Measurements from ENCODE around the gene GRIA4. TPM values are rescaled to one million over a fixed set of nuclear protein-coding genes. Genes with fewer than 3 reads are reported as not detected.

The GRIA4 gene
- total RNA-seq, 1 donor from 2014 or later, result 7.7 TPM

DNA sequence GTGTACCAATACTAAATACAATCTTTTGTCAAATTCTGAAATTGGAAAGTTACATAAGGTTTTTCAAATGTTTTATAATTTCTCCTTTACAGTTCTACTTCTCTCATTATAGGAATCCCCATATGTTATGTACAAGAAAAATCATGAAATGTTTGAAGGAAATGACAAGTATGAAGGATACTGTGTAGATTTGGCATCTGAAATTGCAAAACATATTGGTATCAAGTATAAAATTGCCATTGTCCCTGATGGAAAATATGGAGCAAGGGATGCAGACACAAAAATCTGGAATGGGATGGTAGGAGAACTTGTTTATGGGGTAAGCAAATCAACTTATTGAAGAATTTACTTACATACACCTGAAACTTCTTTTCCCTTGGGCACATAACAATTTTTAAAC lies 308.7 kb downstream of the GRIA4 start:
- no peak for DNase-seq (ENCODE audit: low spot score)

DNA sequence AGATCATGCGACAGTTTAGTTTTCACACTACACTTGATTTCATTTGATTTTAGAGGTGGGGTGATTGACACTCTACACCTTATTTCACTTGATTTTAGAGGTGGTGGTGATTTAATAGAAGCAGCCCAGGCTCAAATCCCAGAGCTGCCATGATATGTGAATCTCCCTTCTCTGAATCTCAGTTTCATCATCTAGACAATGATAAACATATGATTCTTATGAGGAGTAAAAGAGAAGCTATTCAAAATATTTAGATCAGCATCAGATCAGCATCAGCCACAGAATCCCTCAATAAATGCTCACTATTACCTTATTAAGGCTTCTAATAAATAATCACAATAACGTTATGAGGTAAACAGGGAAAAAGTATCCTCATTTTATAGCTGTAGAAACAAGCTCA lies 313.4 kb downstream of the GRIA4 start:
- DNase-seq (ENCODE audit: low spot score), result no peak

DNA sequence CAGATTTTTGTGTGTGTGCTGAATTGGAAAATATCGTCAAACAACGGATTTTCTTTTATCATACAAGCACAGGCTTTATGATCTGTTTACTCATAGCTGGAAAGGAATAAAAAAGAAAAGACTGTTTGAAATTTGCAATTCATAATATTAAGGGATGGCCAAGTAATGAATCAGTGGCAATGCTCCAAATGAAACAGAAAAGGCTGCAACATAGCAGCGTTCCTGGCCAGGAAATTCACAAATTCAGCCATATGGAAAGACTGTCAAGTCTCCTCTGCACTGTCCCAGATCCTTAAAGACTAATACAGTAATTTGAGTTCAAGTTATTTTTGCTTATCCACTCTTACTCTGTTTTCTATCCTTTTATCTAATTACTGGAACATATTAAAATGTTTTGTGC lies 313.9 kb downstream of the GRIA4 start:
- peak; percentile 30 for DNase-seq (ENCODE audit: low spot score)

DNA sequence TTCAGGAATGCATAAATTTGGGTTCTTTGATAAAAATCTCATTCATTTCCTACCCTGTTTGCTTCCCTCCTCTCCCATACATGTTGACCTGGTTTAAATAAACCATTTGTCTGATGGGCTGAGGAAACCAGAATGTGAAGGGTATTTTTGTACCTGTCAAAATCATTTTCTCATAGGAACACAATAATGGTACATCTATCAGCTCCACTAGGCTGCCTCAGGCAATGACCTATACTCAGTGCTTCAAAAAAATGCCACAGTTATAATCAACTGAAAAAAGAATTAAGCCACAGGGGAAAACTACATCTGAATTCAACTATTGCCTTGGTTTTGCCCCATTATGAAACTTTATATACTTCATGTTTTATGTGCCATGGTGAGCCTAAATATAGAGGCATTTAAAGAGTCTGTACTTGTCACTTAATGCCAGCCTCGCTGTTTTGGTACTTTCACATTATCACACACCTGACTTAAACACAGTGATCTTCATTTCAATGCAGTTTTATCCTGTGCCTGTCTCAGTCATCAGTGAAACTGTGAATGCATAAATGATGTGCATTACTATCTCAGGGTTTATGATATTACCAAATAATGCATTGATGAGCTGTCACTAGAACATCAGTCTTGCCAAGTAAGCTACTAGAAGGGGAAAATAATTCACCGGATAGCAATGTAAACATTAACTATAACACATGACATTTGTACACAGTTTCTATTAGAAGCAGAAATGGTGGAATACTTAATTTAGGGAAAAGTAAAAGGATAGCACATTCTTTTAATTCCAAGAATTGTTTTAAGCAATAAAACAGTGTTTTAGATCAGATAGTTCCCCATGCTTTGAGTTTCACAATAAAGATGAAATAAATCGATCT lies 319.4 kb downstream of the GRIA4 start:
- DNase-seq (ENCODE audit: low spot score), result no peak

DNA sequence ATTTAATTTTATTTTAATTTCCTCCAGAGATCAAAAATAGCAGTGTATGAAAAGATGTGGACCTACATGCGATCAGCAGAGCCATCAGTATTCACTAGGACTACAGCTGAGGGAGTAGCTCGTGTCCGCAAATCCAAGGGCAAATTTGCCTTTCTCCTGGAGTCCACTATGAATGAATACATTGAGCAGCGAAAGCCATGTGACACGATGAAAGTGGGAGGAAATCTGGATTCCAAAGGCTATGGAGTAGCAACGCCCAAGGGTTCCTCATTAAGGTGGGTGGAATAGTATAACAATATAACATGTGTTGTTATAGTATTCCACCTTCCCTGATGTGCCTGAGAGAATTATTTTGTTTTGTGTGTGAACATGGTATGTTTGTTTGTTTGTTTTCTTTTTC lies 323.8 kb downstream of the GRIA4 start:
- no peak for DNase-seq (ENCODE audit: low spot score)

DNA sequence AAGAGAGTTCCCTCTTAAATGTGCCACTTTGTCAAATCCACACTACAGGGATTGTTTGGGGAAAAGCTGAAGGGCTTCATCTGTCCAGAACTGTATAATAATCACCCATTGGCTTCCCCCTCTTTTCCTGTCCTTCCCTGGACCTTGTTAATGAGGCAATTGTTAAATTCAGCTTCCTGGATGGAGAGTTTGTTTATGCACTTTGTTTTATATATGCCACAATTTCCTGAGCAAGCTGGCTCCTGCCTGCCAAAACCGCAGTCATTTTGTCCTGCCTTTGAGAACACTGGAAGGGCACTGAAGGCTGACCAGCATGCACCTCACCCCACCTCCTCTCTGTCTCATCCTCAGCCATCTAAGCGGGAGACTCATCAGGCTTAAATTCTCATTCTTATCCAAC lies 325.9 kb downstream of the GRIA4 start:
- DNase-seq (ENCODE audit: low spot score), result peak; percentile 14

DNA sequence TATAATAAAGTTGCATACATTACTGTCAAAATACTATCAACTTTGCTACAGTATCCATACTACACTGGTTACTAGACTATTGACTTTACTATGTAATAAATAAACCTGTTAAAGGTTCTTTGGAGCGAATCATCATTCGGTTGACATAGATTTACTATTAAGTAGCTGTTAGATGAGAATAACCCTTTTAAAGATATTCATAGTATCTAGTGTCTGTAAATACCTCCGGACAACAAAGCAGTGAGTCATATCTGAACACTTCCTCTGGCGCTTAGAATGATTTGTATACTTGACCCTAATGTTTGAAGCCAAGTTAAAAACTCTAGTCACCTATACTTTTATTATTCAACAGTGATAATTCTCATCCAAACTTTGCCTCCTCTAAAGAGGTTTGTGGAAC lies 327.5 kb downstream of the GRIA4 start:
- DNase-seq (ENCODE audit: low spot score), result no peak

DNA sequence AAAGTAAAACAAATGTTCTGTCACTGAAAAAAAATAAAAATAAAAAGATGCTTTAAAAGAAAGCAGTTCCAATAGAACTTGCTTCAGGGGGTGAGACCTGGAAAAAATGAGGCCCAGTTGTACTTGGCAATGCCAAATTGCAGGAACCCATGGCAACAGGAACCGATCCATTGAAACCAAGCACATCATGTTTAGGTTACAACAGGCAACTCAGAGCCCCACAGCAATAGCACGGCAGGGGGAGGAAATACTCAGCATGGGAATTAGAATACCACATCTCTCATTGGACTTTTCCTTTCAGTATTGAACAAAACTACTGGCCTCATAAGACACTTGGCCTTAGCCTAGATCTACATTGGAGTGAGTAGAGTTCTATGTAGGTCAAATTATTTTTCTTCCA lies 327.9 kb downstream of the GRIA4 start:
- no peak for DNase-seq (ENCODE audit: low spot score)

DNA sequence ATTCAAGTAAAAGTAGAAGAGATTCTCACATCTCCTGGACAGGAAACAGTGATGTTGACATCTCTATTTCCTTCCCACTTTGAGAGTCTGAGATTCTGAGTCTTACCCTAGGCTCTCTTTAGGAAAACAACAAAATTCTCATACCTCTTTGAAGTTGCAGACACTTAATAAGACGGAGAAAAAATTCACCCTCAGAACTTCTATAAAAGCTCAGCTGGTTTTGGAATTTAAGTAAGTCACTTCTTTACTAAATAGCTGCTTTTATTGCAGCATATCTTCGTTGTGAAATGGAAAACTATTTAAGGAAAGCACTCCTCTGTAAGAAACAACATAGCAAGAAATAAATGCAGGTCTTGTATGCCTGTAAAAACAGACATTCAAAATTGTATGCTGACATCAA lies 333.0 kb downstream of the GRIA4 start:
- peak; percentile 80 for DNase-seq (ENCODE audit: low spot score)

DNA sequence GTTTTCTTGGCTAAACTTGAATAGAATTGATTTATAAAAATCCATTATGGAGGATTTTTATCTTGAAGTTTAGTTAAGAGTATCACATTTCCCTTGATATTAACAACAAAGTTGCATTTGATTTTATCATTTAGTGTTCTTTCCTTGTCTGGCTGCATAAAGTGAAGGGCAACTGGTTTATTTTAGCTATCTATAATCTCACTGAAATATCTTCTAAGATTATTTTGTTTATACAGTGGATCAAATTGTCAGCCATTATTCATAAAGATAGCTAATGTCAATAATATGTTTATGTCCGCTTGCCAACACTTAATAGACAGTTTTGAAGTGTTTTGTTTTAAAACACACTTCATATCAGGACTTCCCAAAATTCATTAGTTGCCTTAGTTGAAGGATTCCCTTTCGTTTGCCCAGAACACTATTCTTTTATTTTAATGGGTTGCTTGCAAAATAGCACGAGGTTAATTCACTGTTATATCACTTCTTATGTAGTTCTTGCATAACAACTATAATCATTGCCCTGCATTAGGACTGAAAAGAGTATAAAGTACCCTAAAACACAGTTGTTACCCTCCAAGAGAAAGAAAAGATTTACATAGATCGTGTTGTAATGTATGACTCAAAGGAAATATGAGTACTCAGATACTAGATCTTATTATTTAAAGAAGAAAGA lies 339.2 kb downstream of the GRIA4 start:
- peak; percentile 6 for DNase-seq (ENCODE audit: low spot score)

DNA sequence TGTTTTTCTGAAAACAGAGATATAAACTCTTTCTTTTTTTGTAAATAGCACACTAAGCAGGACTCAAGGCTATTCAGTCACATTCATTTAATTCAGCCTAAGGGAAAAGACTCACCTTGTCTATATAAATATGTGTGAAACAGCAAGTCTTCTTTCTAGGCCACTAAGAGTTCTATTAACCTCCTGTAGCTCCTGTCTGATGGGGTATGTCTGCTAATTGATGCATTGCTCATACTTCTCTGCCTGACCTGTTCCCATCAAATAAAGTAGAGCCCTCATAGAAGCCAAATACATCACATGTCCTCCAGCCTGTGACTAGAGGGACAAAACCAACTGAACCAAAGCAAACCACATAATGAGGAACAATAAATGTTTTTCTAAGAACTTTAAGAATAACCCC lies 344.0 kb downstream of the GRIA4 start:
- no peak for DNase-seq (ENCODE audit: low spot score)

DNA sequence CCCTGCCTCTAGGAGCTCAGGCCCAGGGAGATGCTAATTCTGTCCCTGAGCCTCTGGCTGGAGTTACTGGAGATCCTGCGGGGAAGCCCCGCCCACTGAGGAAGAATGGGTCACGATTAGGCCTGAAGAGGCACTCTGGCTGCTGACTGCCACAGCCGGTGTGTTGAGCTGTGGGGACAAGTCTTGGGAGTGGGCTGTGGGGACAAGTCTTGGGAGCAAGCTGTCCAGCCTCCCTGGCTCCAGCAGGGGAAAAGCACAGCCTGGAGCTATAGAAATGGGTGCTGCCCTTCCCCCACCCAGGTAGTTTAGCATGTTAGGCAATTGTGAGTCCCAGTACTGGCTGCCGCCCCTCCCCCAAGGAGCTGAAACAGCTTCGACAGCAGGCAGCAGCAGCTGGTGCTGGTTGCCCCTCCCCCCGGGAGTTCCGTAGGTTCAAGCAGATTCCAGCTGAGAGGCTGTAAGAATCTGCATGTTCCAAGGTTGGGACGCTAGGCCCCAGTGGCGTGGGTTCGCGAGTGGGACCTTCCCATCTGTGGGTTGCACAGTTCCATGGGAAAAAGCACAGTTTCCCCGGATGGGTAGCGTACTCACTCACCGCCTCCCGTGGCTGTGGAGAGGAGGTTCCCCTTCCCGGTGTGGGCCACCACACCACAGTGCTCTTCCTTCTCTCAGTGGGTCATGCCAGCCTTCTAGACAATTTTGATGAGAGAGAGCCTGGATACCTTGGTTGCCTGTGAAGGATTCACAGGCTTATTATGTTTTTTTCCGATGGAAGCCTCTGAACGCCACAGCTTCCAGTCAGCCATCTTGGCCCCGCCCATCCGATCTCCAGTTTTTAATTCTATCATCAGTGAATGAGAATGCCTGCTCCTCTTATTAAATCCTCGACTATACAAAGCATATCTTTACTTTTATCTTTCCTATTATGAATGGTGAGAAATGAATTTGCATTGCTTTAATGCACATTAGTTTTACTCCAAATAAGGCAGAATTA lies 350.7 kb downstream of the GRIA4 start:
- DNase-seq (ENCODE audit: low spot score), result no peak

DNA sequence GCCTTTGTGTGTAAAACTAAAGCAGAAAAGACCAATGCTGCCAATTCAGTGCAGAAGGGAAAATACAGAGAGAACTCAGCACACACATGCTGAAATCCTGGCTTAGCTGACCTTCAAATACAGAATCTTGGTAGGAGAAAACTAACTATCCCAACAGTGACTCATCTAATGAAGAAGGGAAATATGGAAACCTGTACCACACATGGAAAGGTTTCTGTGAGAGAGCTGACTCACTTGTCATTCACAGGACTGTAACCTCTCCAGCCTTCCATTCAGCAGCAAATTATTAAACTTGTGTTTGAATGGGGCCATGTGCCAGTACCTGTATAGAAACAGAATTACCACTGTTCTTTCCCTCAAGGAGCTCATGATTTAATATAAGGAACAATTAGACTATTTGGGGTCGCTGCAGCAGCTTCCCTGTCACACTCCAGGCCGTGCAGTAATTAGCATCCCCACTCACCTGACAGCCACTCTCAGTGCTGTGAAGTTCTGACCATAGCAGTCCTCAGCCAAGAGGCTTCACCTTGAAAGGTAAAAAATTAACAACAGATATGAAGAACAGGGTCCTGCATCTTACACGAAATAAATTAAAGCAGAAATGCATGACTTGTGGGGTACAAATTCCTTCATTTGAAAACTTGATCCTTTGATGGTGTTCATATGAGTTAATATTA lies 358.3 kb downstream of the GRIA4 start:
- peak; percentile 8 for DNase-seq (ENCODE audit: low spot score)

DNA sequence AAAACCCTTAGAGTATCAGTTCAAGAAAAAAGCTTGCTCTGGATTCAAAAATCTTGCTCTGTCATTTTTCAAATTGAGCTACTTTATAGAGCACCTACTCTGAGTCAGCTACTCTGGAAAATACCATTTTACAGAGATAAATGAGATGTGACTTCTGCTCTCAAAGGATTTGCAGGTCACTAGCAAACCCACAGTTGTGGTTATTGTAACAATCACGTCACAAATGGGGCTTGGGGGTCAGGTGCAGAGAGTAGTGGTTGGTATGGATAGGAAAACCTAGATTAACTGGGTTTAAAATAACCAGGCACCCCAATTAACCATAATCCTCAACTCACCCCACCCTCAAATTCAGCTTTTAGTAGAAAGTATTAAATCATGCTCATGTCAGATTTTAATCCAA lies 359.9 kb downstream of the GRIA4 start:
- no peak for DNase-seq (ENCODE audit: low spot score)

DNA sequence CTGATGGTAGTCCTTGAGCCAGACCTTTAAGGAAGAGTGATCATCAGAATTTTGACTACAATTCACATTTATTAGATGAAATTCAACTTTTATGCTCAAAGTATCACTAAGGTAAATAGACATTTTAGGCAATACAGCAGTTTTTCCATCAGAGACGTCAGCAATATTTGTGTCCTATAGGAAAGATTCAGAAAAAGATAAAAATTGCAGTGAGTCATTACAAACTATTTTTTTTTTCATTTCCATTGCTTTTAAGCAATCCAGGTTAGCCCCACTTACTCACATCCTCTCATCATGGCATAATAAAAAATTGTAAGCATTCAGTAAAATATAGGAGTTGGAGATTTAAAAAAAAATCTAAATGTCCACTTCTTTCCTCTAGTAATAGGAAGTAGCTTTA lies 365.3 kb downstream of the GRIA4 start:
- no peak for DNase-seq (ENCODE audit: low spot score)

DNA sequence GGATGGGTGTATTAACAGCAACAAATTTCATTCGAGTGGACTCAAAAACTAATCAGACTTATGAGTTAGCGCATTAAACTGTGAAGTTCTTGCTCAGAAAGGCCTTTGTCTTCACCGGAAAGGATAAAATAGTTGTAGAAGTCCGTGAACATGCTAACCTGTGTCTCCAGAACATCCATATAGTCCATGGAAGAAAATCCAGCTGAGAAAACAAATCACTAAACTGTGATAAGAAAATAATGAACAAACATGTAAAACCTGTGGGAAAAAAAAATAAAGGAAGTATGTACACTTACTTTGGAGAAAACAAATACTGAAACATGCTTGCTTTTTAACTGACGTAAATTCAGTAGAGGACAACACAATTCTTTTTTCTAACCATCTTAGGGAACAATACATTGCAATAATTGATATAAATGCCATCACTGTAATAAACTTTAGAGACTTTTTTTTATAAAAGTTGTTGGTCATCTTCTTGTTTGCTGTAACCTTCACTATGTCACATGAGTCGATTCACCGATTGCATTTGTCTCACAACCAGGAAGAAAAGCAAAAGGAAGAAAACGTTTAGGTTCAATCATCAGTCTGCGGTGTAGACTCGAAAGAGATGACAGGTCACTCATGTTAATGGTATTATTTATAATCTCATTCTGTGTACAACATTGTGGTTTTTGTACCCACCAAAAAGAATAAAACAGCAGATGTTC lies 370.3 kb downstream of the GRIA4 start:
- DNase-seq (ENCODE audit: low spot score), result no peak

DNA sequence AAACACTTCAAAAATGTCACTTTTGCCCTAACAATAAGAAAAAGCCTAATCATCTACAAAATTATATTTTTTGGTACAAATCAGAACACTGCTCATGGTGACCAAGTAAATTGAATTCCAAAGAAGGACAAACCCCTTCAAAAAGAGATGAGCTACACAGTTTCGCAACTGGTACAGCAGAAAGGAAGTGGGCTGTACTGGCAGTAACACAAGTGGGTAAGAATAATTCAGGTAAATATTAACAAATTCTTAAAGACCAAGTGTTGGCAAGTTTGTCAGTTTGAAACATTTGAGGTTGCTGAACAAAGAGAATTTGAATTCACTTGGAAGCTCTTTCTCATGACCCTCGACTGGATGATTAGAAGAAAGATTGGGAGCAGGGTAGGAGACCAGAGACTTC lies 376.7 kb downstream of the GRIA4 start:
- DNase-seq (ENCODE audit: low spot score), result no peak

DNA sequence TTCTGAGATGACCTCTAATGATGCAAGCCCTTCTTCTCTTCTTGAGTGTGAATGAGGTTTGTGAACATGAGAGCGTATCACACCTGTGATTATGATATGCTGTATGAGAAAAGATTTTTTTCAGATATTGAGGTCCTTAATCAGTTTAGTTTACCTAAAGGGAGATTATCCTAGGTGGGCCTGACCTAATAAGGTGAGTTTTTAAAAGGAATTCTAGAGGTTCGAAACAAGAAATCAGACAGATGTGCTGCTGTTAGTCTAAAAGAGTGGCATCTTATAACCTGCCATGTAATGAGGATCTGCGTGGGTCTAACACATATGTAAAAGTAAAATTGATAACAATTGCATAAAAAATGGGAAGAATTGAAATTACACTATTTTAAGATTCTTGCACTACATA lies 378.3 kb downstream of the GRIA4 start:
- DNase-seq (ENCODE audit: low spot score), result no peak

DNA sequence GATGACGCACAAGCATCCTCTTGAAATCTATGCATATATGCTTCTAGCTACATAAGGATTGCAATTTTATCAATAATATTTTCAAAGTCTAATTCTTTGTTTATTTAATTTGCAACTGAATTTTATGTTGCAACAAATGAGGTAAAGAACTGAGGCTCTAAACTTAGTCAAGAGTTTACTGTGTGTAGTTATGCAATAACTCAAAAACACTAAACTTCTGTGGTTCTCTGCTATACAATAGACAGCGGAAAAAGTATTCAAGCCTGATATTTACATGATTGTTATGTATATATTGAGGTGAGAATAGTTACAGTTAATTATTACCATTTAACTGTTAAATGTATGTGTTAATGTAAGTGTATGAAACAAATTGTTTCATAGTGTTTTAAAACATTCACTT lies 379.3 kb downstream of the GRIA4 start:
- no peak for DNase-seq (ENCODE audit: low spot score)

DNA sequence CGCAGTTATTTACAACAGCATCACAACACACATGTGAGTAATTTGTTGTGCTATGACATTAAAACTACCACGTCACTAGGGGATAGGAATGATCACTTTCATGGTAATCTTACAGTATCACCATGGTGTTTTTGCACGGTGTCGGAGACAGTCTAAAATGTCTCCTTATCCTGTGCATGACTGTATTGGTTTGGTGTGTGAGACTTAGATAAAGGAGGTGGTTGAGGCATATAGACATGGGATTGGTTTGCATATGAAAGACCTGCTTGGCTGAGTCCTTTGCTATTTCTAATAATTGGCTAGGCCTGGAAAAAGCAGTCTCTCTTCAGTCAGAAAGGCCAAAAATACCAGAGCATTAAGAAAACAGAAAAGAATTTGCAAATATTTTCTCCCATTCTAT lies 382.0 kb downstream of the GRIA4 start:
- DNase-seq (ENCODE audit: low spot score), result no peak

All from umbilical cord (tissue), 2 donors.